NCI-H1417 treated with DMSO at 0.1 percent for 48 hours (cell line): ENCODE data around the gene DENND5B.
"Not testable (repeated sequence)": the region's sequence is repeated elsewhere in the genome, so short reads cannot be mapped to it uniquely, and the experiment has no call there.

ENCODE experiments used
- DNase-seq: peaks from one replicate; lab custom pipeline; 2025; lab: John Stamatoyannopoulos, UW

Gene DENND5B

DNA sequence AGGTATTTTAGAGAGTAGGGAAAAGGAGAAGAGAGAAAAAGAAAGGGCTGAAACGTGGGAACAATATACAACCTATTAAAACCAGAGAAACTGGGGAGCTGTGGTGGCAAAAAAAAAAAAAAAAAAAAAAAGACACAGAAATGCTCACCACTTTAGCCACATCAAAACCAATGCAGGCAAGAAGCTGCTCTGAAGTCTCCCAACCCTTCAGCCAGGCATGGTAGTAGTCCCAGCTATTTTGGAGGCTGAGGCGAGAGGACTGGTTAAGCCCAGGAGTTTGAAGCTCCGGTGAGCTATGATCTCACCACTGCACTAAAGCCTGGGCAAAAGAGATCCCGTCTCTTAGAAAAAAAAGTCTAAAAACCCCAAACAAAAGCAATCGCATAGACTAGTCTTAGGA lies 33.2 kb downstream of the DENND5B start:
- DNase-seq, result no peak

- not testable (repeated sequence) for DNase-seq
Measured at GRCh38 chr12:31555466-31555865, 35.5 kb downstream of the DENND5B start.

GRCh38 chr12:31550590-31550989 lies 40.3 kb downstream of the DENND5B start:
- not testable (repeated sequence) for DNase-seq

DNA sequence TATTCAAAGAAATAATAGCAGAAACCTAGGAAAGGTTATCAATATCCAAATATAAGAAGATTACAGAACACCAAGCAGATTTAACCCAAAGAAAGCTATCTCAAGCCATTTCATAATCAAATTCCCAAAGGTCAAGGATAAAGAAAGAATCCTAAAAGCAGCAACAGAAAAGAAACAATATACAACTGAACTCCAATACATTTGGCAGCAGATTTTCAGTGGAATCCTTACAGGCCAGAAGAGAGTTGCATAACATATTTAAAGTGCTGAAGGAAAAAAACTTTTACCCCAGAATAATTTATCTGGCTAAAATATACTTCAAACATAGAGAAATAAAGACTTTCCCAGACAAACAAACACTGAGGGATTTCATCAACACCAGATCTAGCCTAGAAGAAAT lies 54.3 kb downstream of the DENND5B start:
- DNase-seq, result no peak

DNA sequence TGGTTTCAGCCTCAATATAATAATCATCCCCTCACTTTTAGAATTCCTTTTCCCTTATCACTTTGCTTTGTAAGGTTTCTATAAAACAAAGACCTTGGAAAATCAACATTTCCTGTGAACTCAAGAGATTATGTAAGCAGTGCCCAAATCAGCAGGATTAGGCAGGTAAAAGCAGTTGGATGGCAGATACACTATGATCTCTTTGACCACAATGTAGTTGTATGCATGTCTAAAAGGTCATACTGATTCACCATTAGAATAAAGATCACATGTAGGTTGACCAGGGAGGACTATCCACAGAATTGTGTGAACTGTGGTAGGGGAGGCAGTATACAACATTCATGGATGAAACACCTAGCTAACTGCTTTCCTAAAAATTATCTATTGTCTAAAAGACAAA lies 57.5 kb downstream of the DENND5B start:
- no peak for DNase-seq

- DNase-seq, result no peak
Measured at GRCh38 chr12:31531893-31532292, 59.0 kb downstream of the DENND5B start.

- no peak for DNase-seq
Measured at GRCh38 chr12:31528095-31528494, 62.8 kb downstream of the DENND5B start.

DNA sequence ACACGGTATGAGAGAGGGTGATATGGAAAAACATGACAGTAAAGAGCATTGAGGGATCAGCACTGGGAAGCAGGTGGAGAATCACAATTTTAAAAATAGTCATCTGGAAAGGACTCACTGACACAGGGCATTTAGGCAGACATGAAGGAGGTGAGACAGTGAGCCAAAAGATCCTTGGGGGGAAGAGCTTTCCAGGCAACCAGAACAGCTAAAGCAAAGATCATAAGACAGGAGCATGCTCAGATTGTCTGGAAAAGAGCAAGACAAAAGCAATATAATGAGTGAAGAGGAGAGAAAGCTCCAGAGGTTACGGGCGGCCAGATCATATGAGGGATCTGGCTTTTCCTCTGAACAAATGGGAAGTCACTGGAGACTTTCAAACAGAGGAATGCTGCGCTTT lies 63.9 kb downstream of the DENND5B start:
- no peak for DNase-seq

- no peak for DNase-seq
Measured at GRCh38 chr12:31526158-31526546, 64.8 kb downstream of the DENND5B start.

GRCh38 chr12:31525496-31526157 lies 65.3 kb downstream of the DENND5B start:
- no peak for DNase-seq

- DNase-seq, result no peak
Measured at GRCh38 chr12:31524791-31525495, 66.0 kb downstream of the DENND5B start.

GRCh38 chr12:31523306-31523705 lies 67.6 kb downstream of the DENND5B start:
- DNase-seq, result no peak

DNA sequence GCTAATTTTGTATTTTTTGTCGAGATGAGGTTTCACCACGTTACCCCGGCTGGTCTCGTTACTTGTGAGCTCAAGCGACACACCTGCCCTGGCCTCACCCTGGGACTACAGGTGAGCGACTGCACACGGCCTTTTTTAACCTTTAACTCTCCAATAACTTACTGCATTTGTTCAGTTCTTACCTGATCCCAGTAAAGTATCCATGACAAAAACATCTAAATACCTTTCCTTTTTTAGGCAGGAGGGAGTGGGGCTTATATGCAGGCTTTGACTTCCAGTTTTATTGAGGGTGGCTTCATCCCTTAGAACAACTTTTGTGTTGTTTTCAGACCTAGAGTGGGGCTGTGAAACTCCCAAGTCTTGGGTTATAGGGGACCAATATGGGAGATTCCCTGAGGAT lies 68.3 kb downstream of the DENND5B start:
- DNase-seq, result no peak

DNA sequence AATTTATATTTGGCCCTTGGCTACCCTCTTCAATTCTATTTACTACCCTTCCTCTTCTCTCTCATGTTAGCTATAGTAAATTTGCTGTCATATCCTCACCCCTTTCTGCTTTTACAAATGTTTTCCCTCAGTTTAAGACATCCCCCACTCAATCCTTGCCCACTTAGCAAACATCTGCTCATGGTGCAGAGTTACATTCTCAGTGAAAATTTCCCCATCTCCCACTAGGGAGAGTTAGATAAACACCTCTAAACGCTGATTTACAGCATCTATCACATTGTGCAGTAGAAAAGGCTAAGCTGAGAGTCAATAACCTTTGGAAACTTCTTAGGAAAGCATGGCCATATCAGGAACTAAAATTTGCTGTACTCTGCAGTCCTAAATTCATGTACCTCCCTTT lies 69.0 kb downstream of the DENND5B start:
- no peak for DNase-seq

GRCh38 chr12:31519511-31519910 lies 71.4 kb downstream of the DENND5B start:
- DNase-seq, result no peak

GRCh38 chr12:31518680-31519227 lies 72.2 kb downstream of the DENND5B start:
- DNase-seq, result peak; percentile 72

DNA sequence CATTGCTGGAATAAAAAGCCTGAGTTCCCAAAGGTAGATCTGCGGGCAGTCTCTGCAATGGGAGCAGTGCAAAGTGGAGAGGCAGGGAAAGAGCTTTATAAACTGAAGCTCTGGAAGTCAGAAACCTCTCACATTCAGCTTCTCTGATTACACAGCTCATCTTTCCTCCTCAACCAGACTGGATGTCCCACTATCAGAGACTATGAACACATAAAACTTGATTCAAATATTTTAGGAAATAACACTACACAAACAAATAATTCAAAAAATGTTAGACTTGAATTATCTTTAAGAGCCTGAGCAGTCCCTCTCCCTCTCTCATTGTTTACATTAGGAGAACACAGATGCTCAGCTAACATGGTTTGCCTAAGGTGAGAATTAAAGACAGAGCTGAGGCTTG lies 72.9 kb downstream of the DENND5B start:
- no peak for DNase-seq

- no peak for DNase-seq
Measured at GRCh38 chr12:31516702-31517101, 74.2 kb downstream of the DENND5B start.

DNA sequence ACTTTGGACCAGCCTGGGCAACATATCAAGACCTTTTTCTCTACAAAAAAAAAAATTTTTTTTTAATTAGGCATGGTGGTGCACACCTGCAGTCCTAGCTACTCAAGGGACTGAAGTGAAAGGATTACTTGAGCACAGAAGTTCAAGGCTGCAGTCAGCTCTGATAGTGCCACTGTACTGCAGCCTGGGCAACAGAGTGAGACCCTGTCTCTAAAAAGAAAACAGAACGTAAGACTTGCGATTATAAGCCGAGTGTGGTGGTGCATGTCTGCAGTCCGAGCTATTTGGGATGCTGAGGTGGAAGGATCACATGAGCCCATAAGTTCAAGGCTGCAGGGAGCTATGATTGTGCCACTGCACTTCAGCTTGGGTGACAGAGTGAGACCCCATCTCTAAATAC lies 76.0 kb downstream of the DENND5B start:
- no peak for DNase-seq

- no peak for DNase-seq
Measured at GRCh38 chr12:31510034-31510433, 80.9 kb downstream of the DENND5B start.

DNA sequence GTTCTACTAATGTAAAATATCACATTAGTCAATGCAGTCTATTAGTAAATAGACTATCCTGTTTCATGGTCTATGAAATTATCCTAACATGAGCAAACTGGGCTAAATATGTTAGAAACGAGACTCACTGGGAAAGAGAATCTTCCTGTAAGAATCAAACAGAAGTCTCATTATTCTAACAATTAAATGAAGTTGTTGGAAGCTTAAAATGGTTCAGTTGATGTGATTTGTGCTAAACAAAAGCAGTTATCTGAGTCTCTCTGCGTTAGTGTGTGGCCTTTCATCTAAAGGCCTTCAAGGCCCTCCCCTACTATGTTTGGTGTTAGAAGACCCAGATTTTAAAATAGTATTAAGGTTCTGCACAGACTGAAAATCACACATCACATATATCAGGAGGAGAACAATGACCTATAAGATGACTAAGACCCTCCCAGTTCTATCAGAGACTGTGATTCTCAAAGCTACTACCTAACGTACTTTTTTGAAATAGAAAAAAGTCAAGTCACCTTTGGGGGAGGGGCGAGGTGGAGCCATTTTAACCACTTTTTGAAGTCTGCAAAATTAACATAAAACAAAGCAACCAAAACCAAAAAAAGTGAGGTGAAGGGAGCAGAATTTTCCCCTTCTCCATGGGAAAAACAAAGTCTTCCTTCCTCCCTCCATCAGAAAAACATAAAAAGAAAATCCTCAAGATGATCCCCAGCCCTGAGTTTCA lies 82.3 kb downstream of the DENND5B start:
- DNase-seq, result no peak

GRCh38 chr12:31507966-31508365 lies 83.0 kb downstream of the DENND5B start:
- DNase-seq, result no peak
